Activated CD8-positive, alpha-beta T cell treated with anti-CD3 and anti-CD28 coated beads for 36 hours (primary cell): ENCODE data around the gene HIVEP1. TPM values are rescaled to one million over a fixed set of nuclear protein-coding genes. Genes with fewer than 3 reads are reported as not detected.

Experiments
- ATAC-seq: fragments of 200-7000 bp; cut with Tn5 transposase; one replicate; pipeline ENCODE4 v1.10.0; 2021; ENCODE audit warnings: mild to moderate bottlenecking, moderate library complexity
- CTCF ChIA-PET: fragments of 350-600 bp; sonication (Branson Sonifier 250); formaldehyde crosslinking; loops from one replicate; lab custom pipeline; 2021; ENCODE audit warnings: antibody characterized with exemption; lab: Charles Lee
- POLR2A ChIA-PET: fragments of 350-600 bp; sonication (Branson Sonifier 250); formaldehyde crosslinking; loops from one replicate; lab custom pipeline; 2021; ENCODE audit warnings: antibody characterized with exemption; lab: Charles Lee
- DNase-seq: peaks from one replicate; pipeline ENCODE4 v3.0.0-alpha.2; 2020
- H3K27ac Mint-ChIP-seq: one replicate; pipeline ENCODE4 v1.8.0; 2021; ENCODE audit warnings: mild to moderate bottlenecking, mixed read lengths
- H3K27me3 Mint-ChIP-seq: one replicate; pipeline ENCODE4 v1.8.0; 2021; ENCODE audit warnings: mixed read lengths
- H3K36me3 Mint-ChIP-seq: one replicate; pipeline ENCODE4 v1.8.0; 2021; ENCODE audit warnings: low read depth, mixed read lengths
- H3K4me1 Mint-ChIP-seq: one replicate; pipeline ENCODE4 v1.8.0; 2021; ENCODE audit warnings: low read depth, mixed read lengths
- H3K4me3 Mint-ChIP-seq: one replicate; pipeline ENCODE4 v1.8.0; 2021; ENCODE audit warnings: mild to moderate bottlenecking, moderate library complexity, mixed read lengths
- H3K9me3 Mint-ChIP-seq: one replicate; pipeline ENCODE4 v1.8.0; 2021; ENCODE audit warnings: mixed read lengths
- CTCF ChIP-seq: fragments of 200-600 bp; IDR thresholded peaks from one replicate; pipeline ENCODE4 v1.8.0; 2022; ENCODE audit warnings: antibody characterized with exemption, mild to moderate bottlenecking
- intact Hi-C: fragments of 100-400 bp; cut with micrococcal nuclease; formaldehyde crosslinking; loops from one replicate; pipeline ENCODE4 v1.10.0; 2022
- total RNA-seq, 2 experiments: library from RNA; stranded (reverse); gene quantifications; one replicate each; pipeline ENCODE4 v1.2.3, GENCODE V29; 2021

Gene HIVEP1
- total RNA-seq, 2 experiments from 2014 or later = 38.5 to 41.3 TPM

GRCh38 chr6:12118607-12119006, 106.5 kb downstream of the HIVEP1 start:
- Mint-ChIP-seq H3K27ac (peak overlapping the region; percentile 59), H3K4me1 (peaks cover 44% of the 10 kb centered on the region), H3K9me3 (peaks cover 13% of the 10 kb centered on the region), H3K4me3 (no peak overlapping the region), H3K27me3 (no peaks in the 10 kb centered on the region), H3K36me3 (peaks cover 70% of the 10 kb centered on the region)
- DNase-seq = no peak
- ChIA-PET CTCF (interaction anchor here (0.9 kb wide), 1 partner anchor 22 kb away, joined by 3 read pairs; no protein-coding TSS in a partner anchor), POLR2A (interaction anchor here (0.6 kb wide), 1 partner anchor 110 kb away, joined by 3 read pairs; no protein-coding TSS in a partner anchor)
- no peak for TF ChIP-seq CTCF
- intact Hi-C loops = no loop called here
- no peak for ATAC-seq

GRCh38 chr6:12119085-12119588, 107.0 kb downstream of the HIVEP1 start:
- peak overlapping the region; percentile 59 for H3K27ac Mint-ChIP-seq
- DNase-seq = peak; percentile 71
- intact Hi-C loops = no loop called here
- H3K36me3 Mint-ChIP-seq = peaks cover 71% of the 10 kb centered on the region
- H3K9me3 Mint-ChIP-seq = peaks cover 13% of the 10 kb centered on the region
- H3K4me3 Mint-ChIP-seq = no peak overlapping the region
- ATAC-seq = peak; percentile 87
- POLR2A ChIA-PET = interaction anchor here (0.6 kb wide), 1 partner anchor 110 kb away, joined by 3 read pairs; no protein-coding TSS in a partner anchor
- peaks cover 44% of the 10 kb centered on the region for H3K4me1 Mint-ChIP-seq
- no peaks in the 10 kb centered on the region for H3K27me3 Mint-ChIP-seq
- TF ChIP-seq CTCF = no peak
- CTCF ChIA-PET = interaction anchor here (0.8 to 0.9 kb wide), 2 partner anchors 22 to 53 kb away, joined by 3 read pairs; no protein-coding TSS in a partner anchor

GRCh38 chr6:12125396-12125795, 113.3 kb downstream of the HIVEP1 start:
- no peaks in the 10 kb centered on the region for H3K9me3 Mint-ChIP-seq
- TF ChIP-seq CTCF = no peak
- no peak overlapping the region for H3K27ac Mint-ChIP-seq
- intact Hi-C loops = no loop called here
- ChIA-PET POLR2A (no interaction called here), CTCF (interaction anchor here (1.2 kb wide), 1 partner anchor 20 kb away, joined by 3 read pairs; no protein-coding TSS in a partner anchor)
- DNase-seq (no peak), ATAC-seq (no peak)
- H3K4me3 Mint-ChIP-seq = no peak overlapping the region
- no peaks in the 10 kb centered on the region for H3K27me3 Mint-ChIP-seq
- peaks cover 76% of the 10 kb centered on the region for H3K36me3 Mint-ChIP-seq
- H3K4me1 Mint-ChIP-seq = peaks cover 32% of the 10 kb centered on the region

GRCh38 chr6:12126051-12126450, 113.9 kb downstream of the HIVEP1 start:
- Mint-ChIP-seq H3K27ac (no peak overlapping the region), H3K9me3 (no peaks in the 10 kb centered on the region), H3K4me3 (no peak overlapping the region), H3K36me3 (peaks cover 69% of the 10 kb centered on the region), H3K27me3 (no peaks in the 10 kb centered on the region), H3K4me1 (peaks cover 32% of the 10 kb centered on the region)
- DNase-seq = no peak
- CTCF ChIA-PET = interaction anchor here (1.2 kb wide), 2 partner anchors 14 to 21 kb away, joined by 3 read pairs; no protein-coding TSS in a partner anchor
- TF ChIP-seq CTCF = no peak
- intact Hi-C loops = no loop called here
- POLR2A ChIA-PET = no interaction called here
- no peak for ATAC-seq

GRCh38 chr6:12129523-12129922, 117.4 kb downstream of the HIVEP1 start:
- no peaks in the 10 kb centered on the region for H3K9me3 Mint-ChIP-seq
- CTCF ChIA-PET = no interaction called here
- H3K36me3 Mint-ChIP-seq = peaks cover 50% of the 10 kb centered on the region
- TF ChIP-seq CTCF = no peak
- no peak for DNase-seq
- POLR2A ChIA-PET = no interaction called here
- no peak overlapping the region for H3K4me3 Mint-ChIP-seq
- H3K27me3 Mint-ChIP-seq = no peaks in the 10 kb centered on the region
- intact Hi-C loops = no loop called here
- H3K27ac Mint-ChIP-seq = no peak overlapping the region
- peaks cover 24% of the 10 kb centered on the region for H3K4me1 Mint-ChIP-seq
- ATAC-seq = no peak
